Breast epithelium (tissue), 4 donors: Measurements from ENCODE around the gene CHCHD6. TPM values are rescaled to one million over a fixed set of nuclear protein-coding genes. Genes with fewer than 3 reads are reported as not detected.

Experiments
- DNase-seq, 2 donors: peaks; one replicate each; pipeline ENCODE4 v3.0.0-alpha.2; 2019; ENCODE audit warnings: low spot score in 2 of 2
- H3K27ac ChIP-seq, 2 donors: fragments of 200-600 bp; sonication (generic) in 1 of 2; one replicate each; pipeline ENCODE4 v1.5.1; 2016 to 2019; ENCODE audit warnings: mild to moderate bottlenecking in 1 of 2
- H3K27me3 ChIP-seq, 2 donors: fragments of 200-600 bp; sonication (generic) in 1 of 2; one replicate each; pipeline versions ENCODE4 v1.5.1 to v1.6.0; 2017 to 2019; ENCODE audit warnings: control low read depth in 1 of 2, mild to moderate bottlenecking in 1 of 2
- H3K36me3 ChIP-seq: fragments of 200-600 bp; one replicate; pipeline ENCODE4 v1.5.1; 2019
- H3K4me1 ChIP-seq, 2 donors: fragments of 200-600 bp; sonication (generic); one replicate each; pipeline ENCODE4 v1.5.1; 2016 to 2019; ENCODE audit warnings: control low read depth in 1 of 2
- H3K4me3 ChIP-seq, 3 donors: fragments of 200-600 bp; sonication (generic); 1 replicate in 2 of 3; 2 replicates in 1 of 3; pipeline ENCODE4 v1.5.1; 2016 to 2019; ENCODE audit warnings: mild to moderate bottlenecking in 3 of 3, moderate library complexity in 2 of 3
- H3K9me3 ChIP-seq, 2 donors: fragments of 200-600 bp; sonication (generic) in 1 of 2; one replicate each; pipeline ENCODE4 v1.5.1; 2016 to 2019; ENCODE audit warnings: control low read depth in 1 of 2
- POLR2A ChIP-seq: fragments of 450-650 bp; IDR thresholded peaks from one replicate; pipeline ENCODE4 v1.6.1; 2016; ENCODE audit warnings: antibody characterized with exemption, mild to moderate bottlenecking, moderate library complexity
- POLR2AphosphoS5 ChIP-seq, 3 donors: sonication (generic); formaldehyde crosslinking; IDR thresholded peaks; one replicate each; pipeline ENCODE4 v1.6.1; 2017; ENCODE audit warnings: antibody characterized with exemption in 3 of 3
- intact Hi-C: fragments of 100-400 bp; cut with DNase I; formaldehyde crosslinking; loops from one replicate; pipeline ENCODE4 v1.15.1; 2023; ENCODE audit warnings: low total_unique reads
- total RNA-seq, 3 donors: library from RNA; depleted of rRNA; stranded (reverse); fragments of >200 nt; gene quantifications; one replicate each; pipeline ENCODE4 v1.1.0, GENCODE V29; 2016
- TF ChIP-seq, protein P1 (sequence below), 3 donors: fragments of 450-650 bp; IDR thresholded peaks; one replicate each; pipeline ENCODE4 v1.5.1; 2016 to 2017; ENCODE audit warnings: antibody characterized with exemption in 3 of 3, mild to moderate bottlenecking in 3 of 3, moderate library complexity in 3 of 3

The CHCHD6 gene
- total RNA-seq, 3 donors from 2014 or later, result 12.2 to 21.2 (median 19.3) TPM

DNA sequence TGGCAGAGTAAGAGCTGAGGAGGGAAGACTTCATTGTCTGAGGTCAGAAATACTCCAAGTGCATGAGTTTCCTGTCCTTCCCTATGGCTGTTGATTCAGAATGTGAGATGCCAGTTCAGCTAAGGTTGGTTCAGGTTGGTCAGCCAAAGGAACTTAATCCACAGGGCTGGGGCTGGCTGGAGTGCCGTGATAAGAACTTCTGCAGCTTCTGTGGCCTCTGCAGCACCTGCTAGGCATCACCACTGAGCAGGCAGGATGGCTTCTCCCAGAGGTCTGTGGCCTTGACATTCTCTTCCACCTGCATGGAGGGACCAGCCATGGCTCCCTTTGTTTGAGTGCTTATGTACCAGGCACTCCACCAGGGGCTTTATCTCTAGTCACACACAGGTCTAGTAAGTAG is 169.4 kb downstream of the CHCHD6 start:
- peak in 1 of 2 donors; percentile 22 for DNase-seq
- no peak overlapping the region for H3K27ac ChIP-seq
- intact Hi-C loops, result no loop called here
- no peaks in the 10 kb centered on the region for H3K4me1 ChIP-seq
- H3K27me3 ChIP-seq, result no peaks in the 10 kb centered on the region
- no peaks in the 10 kb centered on the region for H3K36me3 ChIP-seq
- H3K9me3 ChIP-seq, result no peaks in the 10 kb centered on the region
- H3K4me3 ChIP-seq, result no peak overlapping the region
- TF ChIP-seq POLR2AphosphoS5 (IDR thresholded peaks at IDR 0.05) (no peak), POLR2A (no peak)
- TF ChIP-seq, protein P1, sequence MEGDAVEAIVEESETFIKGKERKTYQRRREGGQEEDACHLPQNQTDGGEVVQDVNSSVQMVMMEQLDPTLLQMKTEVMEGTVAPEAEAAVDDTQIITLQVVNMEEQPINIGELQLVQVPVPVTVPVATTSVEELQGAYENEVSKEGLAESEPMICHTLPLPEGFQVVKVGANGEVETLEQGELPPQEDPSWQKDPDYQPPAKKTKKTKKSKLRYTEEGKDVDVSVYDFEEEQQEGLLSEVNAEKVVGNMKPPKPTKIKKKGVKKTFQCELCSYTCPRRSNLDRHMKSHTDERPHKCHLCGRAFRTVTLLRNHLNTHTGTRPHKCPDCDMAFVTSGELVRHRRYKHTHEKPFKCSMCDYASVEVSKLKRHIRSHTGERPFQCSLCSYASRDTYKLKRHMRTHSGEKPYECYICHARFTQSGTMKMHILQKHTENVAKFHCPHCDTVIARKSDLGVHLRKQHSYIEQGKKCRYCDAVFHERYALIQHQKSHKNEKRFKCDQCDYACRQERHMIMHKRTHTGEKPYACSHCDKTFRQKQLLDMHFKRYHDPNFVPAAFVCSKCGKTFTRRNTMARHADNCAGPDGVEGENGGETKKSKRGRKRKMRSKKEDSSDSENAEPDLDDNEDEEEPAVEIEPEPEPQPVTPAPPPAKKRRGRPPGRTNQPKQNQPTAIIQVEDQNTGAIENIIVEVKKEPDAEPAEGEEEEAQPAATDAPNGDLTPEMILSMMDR (IDR thresholded peaks at IDR 0.05), result no peak

- no peak for DNase-seq
- Histone ChIP-seq H3K27me3 (no peaks in the 10 kb centered on the region), H3K4me1 (no peaks in the 10 kb centered on the region), H3K27ac (no peak overlapping the region), H3K4me3 (no peak overlapping the region), H3K9me3 (no peaks in the 10 kb centered on the region), H3K36me3 (no peaks in the 10 kb centered on the region)
- TF ChIP-seq, protein P1 (IDR thresholded peaks at IDR 0.05), result no peak
- TF ChIP-seq POLR2AphosphoS5 (IDR thresholded peaks at IDR 0.05) (no peak), POLR2A (no peak)
- intact Hi-C loops, result no loop called here
Measured at GRCh38 chr3:126878664-126879063, 174.6 kb downstream of the CHCHD6 start.

DNA sequence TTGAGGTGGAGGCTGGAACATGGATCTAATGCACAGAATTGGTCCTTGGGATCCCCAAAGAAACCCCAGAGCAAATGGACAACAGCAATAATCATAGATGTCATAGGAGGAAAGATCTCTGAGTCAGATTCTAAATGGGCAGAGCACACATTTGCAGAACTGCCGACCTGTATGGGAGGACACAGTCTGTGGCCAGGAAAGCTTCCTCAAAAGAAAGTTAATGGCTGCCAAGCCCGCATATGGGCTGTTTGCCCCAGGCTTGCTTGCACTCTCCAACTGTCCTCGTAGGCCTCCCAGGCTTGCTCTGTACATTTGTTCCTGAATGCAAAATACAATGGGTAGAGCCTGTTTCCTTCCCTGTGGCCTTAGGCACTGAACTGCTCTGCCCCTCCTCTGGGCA is 176.9 kb downstream of the CHCHD6 start:
- no peaks in the 10 kb centered on the region for H3K9me3 ChIP-seq
- H3K36me3 ChIP-seq, result no peaks in the 10 kb centered on the region
- H3K4me1 ChIP-seq, result no peaks in the 10 kb centered on the region
- DNase-seq, result peak in 1 of 2 donors; percentile 14
- intact Hi-C loops, result no loop called here
- no peaks in the 10 kb centered on the region for H3K27me3 ChIP-seq
- TF ChIP-seq POLR2A (no peak), POLR2AphosphoS5 (IDR thresholded peaks at IDR 0.05) (no peak)
- TF ChIP-seq, protein P1 (IDR thresholded peaks at IDR 0.05), result no peak
- no peak overlapping the region for H3K27ac ChIP-seq
- no peak overlapping the region for H3K4me3 ChIP-seq

DNA sequence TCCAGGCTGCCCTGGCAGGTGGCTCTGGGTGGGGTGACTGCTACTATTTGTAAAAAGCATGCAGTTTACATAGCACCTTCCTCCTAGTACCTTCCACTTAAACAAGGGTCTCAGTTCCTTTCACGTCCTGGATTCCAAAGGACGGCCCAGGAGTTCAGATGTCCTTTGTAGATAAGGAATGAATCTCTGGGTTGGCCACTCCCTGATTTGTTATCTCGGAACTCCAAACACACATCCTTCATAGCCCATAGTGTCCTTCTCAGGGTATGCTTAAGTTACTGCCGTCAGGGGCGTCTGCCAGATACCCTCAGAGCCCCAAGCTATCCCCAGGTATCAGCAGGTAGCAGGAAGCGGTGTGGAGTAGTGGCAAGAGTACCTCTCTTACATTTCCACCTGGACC is 177.8 kb downstream of the CHCHD6 start:
- intact Hi-C loops, result no loop called here
- DNase-seq, result peak in 1 of 2 donors; percentile 33
- no peaks in the 10 kb centered on the region for H3K27me3 ChIP-seq
- no peaks in the 10 kb centered on the region for H3K9me3 ChIP-seq
- no peak overlapping the region for H3K27ac ChIP-seq
- no peaks in the 10 kb centered on the region for H3K36me3 ChIP-seq
- H3K4me1 ChIP-seq, result no peaks in the 10 kb centered on the region
- TF ChIP-seq POLR2AphosphoS5 (IDR thresholded peaks at IDR 0.05) (no peak), POLR2A (no peak)
- TF ChIP-seq, protein P1 (IDR thresholded peaks at IDR 0.05), result no peak
- H3K4me3 ChIP-seq, result no peak overlapping the region

- intact Hi-C loops, result no loop called here
Measured at GRCh38 chr3:126883241-126883640, 179.2 kb downstream of the CHCHD6 start.

More at GRCh38 chr3:126883241-126883640, 179.2 kb downstream of the CHCHD6 start:
- no peak overlapping the region for H3K4me3 ChIP-seq
- H3K36me3 ChIP-seq, result no peaks in the 10 kb centered on the region
- no peaks in the 10 kb centered on the region for H3K4me1 ChIP-seq
- TF ChIP-seq POLR2A (no peak), POLR2AphosphoS5 (IDR thresholded peaks at IDR 0.05) (peak in 1 of 3 donors; percentile 30)
- TF ChIP-seq, protein P1 (IDR thresholded peaks at IDR 0.05), result no peak
- DNase-seq, result peak in 1 of 2 donors; percentile 31
- no peaks in the 10 kb centered on the region for H3K9me3 ChIP-seq
- H3K27me3 ChIP-seq, result no peaks in the 10 kb centered on the region
- H3K27ac ChIP-seq, result no peak overlapping the region
